Adrenal gland (tissue), 12 donors: ENCODE measurements around the gene SH3RF2. TPM values are rescaled to one million over a fixed set of nuclear protein-coding genes. Genes with fewer than 3 reads are reported as not detected.

Experiments
- DNase-seq, 7 donors: peaks; one replicate each; pipeline ENCODE4 v3.0.0-alpha.2; 2019 to 2020
- H3K27ac ChIP-seq, 5 donors: fragments of 200-600 bp; sonication (generic) in 4 of 5; 1 replicate in 3 of 5; 2 replicates in 2 of 5; pipeline versions ENCODE4 v1.5.1 to v1.8.0; 2016 to 2020; ENCODE audit warnings: mild to moderate bottlenecking in 1 of 5
- H3K27me3 ChIP-seq: fragments of 200-600 bp; 2 replicates; pipeline ENCODE4 v1.8.0; 2021
- H3K36me3 ChIP-seq, 2 donors: fragments of 200-600 bp; replicated peaks in 1 of 2; 1 replicate in 1 of 2; 2 replicates in 1 of 2; pipeline versions ENCODE4 v1.5.1 to v1.8.0; 2018 to 2022
- H3K4me1 ChIP-seq, 2 donors: fragments of 200-600 bp; replicated peaks in 1 of 2; 1 replicate in 1 of 2; 2 replicates in 1 of 2; pipeline versions ENCODE4 v1.5.1 to v1.8.0; 2018 to 2021
- H3K4me3 ChIP-seq, 4 donors: fragments of 200-600 bp; sonication (generic) in 3 of 4; one replicate each; pipeline ENCODE4 v1.5.1; 2016 to 2018
- H3K9me3 ChIP-seq, 3 donors: fragments of 200-600 bp; sonication (generic) in 1 of 3; replicated peaks in 1 of 3; 1 replicate in 2 of 3; 2 replicates in 1 of 3; pipeline versions ENCODE4 v1.5.1 to v1.8.0; 2016 to 2021
- CTCF ChIP-seq, 6 experiments: fragments of 450-650 bp in 4 of 6; fragments of 200-600 bp in 2 of 6; sonication (generic) in 1 of 6; IDR thresholded peaks; 1 replicate in 5 of 6; 2 replicates in 1 of 6; pipeline versions ENCODE4 v1.5.1 to v1.8.0; 2016 to 2021; ENCODE audit warnings: antibody characterized with exemption in 6 of 6, mild to moderate bottlenecking in 2 of 6, moderate library complexity in 1 of 6
- POLR2A ChIP-seq, 2 donors: fragments of 450-650 bp; IDR thresholded peaks; one replicate each; pipeline ENCODE4 v1.6.1; 2017; ENCODE audit warnings: antibody characterized with exemption in 2 of 2, mild to moderate bottlenecking in 2 of 2, moderate library complexity in 1 of 2
- WGBS, 4 donors: extraction: QIAGEN DNeasy Blood & Tissue Kit in 2 of 4; methylation state at CpG; one replicate each; pipeline versions ENCODE4 v1.1.5 to v1.1.7; 2013 to 2017; 5-methylcytosine and 5-hydroxymethylcytosine counted together
- intact Hi-C, 2 donors: fragments of 100-400 bp; cut with DNase I; formaldehyde crosslinking; loops; one replicate each; pipeline versions ENCODE4 v1.14.1 to v1.15.0; 2022 to 2023
- polyA plus RNA-seq, 3 donors: library from polyadenylated mRNA; stranded (reverse); fragments of 200-250 nt in 2 of 3; fragments of 350-450 nt in 1 of 3; fragmentation: Illumina TruSeq in 1 of 3; extraction: RNeasy Lipid Tissue Mini Kit (QIAGEN cat#74804) in 1 of 3; gene quantifications; one replicate each; pipeline ENCODE4 v1.2.3, GENCODE V29; 2013 to 2014
- total RNA-seq, 9 donors: library from RNA; depleted of rRNA in 4 of 9; stranded (reverse); fragments of >200 nt in 4 of 9; fragments of 120-200 nt in 1 of 9; fragmentation: NEBNext Ultra II Directional in 1 of 9; extraction: Animal tissue kit (Norgen Biotek cat#: 25700) in 1 of 9; gene quantifications; one replicate each; pipeline versions ENCODE4 v1.1.0 to v1.2.4, GENCODE V29; 2013 to 2023
- donor health status: healthy with polysubstance abuse.
- donor health status: Bipolar disorder and iron deficiency.
- donor health status: DM: yes; HTN: yes; CAD: no.
- donor health status: DM: no; HTN: no; CAD: no.
- donor health status: DM: no; HTN: no; CAD: no.
- donor health status: DM: yes; HTN: yes; CAD: no.

The SH3RF2 gene
- total and polyA plus RNA-seq, 12 donors: 0.60 to 3.8 (median 1.2) TPM

GRCh38 chr5:145925803-145926202 lies 10.6 kb upstream of the SH3RF2 start:
- Histone ChIP-seq H3K27me3 (no peaks in the 10 kb centered on the region), H3K4me3 (no peak overlapping the region), H3K4me1 (no peaks in the 10 kb centered on the region), H3K27ac (no peak overlapping the region), H3K9me3 (no peaks in the 10 kb centered on the region), H3K36me3 (no peaks in the 10 kb centered on the region)
- intact Hi-C loops: no loop called here
- DNase-seq: no peak
- TF ChIP-seq CTCF (IDR thresholded peaks at IDR 0.05) (no peak), POLR2A (IDR thresholded peaks at IDR 0.05) (no peak)

GRCh38 chr5:145931718-145932117 lies 4.7 kb upstream of the SH3RF2 start:
- H3K27ac ChIP-seq: no peak overlapping the region
- no peak for DNase-seq
- no peaks in the 10 kb centered on the region for H3K9me3 ChIP-seq
- no peaks in the 10 kb centered on the region for H3K27me3 ChIP-seq
- WGBS, 4 donors: 68 to 71% (median 69%) methylated on average over 2 of the region's 2 CpGs
- TF ChIP-seq POLR2A (IDR thresholded peaks at IDR 0.05) (no peak), CTCF (IDR thresholded peaks at IDR 0.05) (no peak)
- intact Hi-C loops: no loop called here
- no peak overlapping the region for H3K4me3 ChIP-seq
- no peaks in the 10 kb centered on the region for H3K36me3 ChIP-seq
- H3K4me1 ChIP-seq: peaks cover 6 to 7% of the 10 kb centered on the region in 2 donors

- no peak for TF ChIP-seq POLR2A (IDR thresholded peaks at IDR 0.05)
- TF ChIP-seq CTCF (IDR thresholded peaks at IDR 0.05): no peak
- intact Hi-C loops: no loop called here
- no peaks in the 10 kb centered on the region for H3K36me3 ChIP-seq
- no peak overlapping the region for H3K27ac ChIP-seq
- H3K9me3 ChIP-seq: no peaks in the 10 kb centered on the region
- H3K27me3 ChIP-seq: no peaks in the 10 kb centered on the region
- H3K4me3 ChIP-seq: no peak overlapping the region
- 76 to 81% (median 79%) methylated on average over 5 of the region's 5 CpGs for WGBS, 4 donors
- H3K4me1 ChIP-seq: peaks cover 6 to 8% of the 10 kb centered on the region in 2 donors
- no peak for DNase-seq
These were observed 2.1 kb upstream of the SH3RF2 start for GRCh38 chr5:145934276-145934675.

GRCh38 chr5:145937432-145938250 lies 1.3 kb downstream of the SH3RF2 start:
- Histone ChIP-seq H3K4me1 (peaks cover 6 to 8% of the 10 kb centered on the region in 2 donors), H3K27ac (no peak overlapping the region), H3K9me3 (no peaks in the 10 kb centered on the region), H3K4me3 (no peak overlapping the region), H3K27me3 (no peaks in the 10 kb centered on the region), H3K36me3 (no peaks in the 10 kb centered on the region)
- WGBS, 4 donors: 78 to 86% (median 80%) methylated on average over 14 to 23 of the region's 23 CpGs
- intact Hi-C loops: no loop called here
- TF ChIP-seq POLR2A (IDR thresholded peaks at IDR 0.05) (peak in 1 of 2 donors; percentile 18), CTCF (IDR thresholded peaks at IDR 0.05) (no peak)
- DNase-seq: peak in 1 of 7 donors; percentile 9
